Measurements from ENCODE around the gene MC2R.

MC2R gene

DNA sequence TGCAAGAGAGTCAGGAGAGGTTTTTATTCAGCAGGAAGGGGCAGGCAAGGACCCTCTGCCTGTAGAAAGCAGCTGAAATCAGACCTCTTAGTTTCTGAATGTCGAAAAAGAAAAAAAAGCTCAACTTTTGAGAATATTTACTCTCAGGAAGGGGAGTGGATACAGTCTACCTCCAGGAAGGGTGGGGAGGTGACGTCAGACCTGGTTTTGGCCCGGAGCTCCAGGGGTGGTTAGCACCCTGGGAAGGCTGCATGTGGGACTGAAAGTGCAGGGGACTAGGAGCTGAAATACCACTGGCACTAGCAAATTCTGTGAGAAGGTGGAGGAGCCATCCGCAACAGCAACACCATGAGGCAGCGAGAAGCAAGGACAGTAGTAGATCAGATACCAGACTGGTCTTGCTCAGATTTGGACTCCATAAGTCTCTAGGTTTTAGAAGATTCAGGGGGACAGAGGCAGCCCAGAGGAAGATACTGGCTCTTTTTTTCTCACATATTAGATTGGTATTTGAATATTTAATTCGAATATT is 19.8 kb downstream of the MC2R start:
- H3K4me3 ChIP-seq = no peak overlapping the region
- DNase-seq (ENCODE audit: low spot score) = no peak
- H3K27ac ChIP-seq = no peak overlapping the region
- TF ChIP-seq, protein P1, sequence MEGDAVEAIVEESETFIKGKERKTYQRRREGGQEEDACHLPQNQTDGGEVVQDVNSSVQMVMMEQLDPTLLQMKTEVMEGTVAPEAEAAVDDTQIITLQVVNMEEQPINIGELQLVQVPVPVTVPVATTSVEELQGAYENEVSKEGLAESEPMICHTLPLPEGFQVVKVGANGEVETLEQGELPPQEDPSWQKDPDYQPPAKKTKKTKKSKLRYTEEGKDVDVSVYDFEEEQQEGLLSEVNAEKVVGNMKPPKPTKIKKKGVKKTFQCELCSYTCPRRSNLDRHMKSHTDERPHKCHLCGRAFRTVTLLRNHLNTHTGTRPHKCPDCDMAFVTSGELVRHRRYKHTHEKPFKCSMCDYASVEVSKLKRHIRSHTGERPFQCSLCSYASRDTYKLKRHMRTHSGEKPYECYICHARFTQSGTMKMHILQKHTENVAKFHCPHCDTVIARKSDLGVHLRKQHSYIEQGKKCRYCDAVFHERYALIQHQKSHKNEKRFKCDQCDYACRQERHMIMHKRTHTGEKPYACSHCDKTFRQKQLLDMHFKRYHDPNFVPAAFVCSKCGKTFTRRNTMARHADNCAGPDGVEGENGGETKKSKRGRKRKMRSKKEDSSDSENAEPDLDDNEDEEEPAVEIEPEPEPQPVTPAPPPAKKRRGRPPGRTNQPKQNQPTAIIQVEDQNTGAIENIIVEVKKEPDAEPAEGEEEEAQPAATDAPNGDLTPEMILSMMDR (IDR thresholded peaks at IDR 0.05) = no peak

DNA sequence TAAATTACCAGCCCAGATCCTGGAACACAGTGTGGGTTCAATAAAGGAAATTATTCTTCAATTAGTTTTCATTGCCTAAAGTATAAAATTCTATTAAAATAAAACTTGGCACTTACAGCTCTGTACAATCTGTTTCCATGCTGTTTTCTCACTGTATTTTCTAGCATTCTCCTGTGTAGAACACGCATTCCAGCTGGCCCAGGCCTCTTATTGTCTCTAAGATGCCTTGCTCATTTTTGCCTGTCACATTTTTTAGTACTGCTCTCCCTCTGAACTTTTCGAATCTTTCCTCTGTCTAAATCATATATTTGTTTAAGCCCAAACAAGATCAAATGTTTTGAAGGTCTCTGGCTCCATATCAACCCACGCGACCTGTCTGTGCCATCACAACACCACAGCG is 20.8 kb downstream of the MC2R start:
- Histone ChIP-seq H3K27ac (no peak overlapping the region), H3K4me3 (no peak overlapping the region)
- TF ChIP-seq, protein P1 (IDR thresholded peaks at IDR 0.05) = no peak
- no peak for DNase-seq (ENCODE audit: low spot score)

DNA sequence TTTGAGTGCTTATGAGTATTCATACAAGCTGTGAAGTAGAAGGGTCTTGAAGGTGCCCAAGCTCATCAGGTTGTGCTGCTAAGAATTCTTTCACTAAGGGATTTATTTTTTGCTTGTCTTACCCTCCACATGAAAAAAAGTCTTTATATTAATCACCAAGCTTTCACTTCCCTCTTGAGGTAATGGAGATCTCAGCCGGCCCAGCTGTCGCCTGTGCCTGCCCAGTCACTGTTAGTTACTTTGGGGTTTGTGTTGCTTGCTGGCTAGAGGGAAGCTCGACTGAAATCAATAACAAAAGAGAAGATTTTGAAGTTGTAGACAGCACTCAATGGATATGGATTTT is 21.9 kb downstream of the MC2R start:
- H3K27ac ChIP-seq = no peak overlapping the region
- TF ChIP-seq, protein P1 (IDR thresholded peaks at IDR 0.05) = no peak
- DNase-seq (ENCODE audit: low spot score) = no peak
- no peak overlapping the region for H3K4me3 ChIP-seq

DNA sequence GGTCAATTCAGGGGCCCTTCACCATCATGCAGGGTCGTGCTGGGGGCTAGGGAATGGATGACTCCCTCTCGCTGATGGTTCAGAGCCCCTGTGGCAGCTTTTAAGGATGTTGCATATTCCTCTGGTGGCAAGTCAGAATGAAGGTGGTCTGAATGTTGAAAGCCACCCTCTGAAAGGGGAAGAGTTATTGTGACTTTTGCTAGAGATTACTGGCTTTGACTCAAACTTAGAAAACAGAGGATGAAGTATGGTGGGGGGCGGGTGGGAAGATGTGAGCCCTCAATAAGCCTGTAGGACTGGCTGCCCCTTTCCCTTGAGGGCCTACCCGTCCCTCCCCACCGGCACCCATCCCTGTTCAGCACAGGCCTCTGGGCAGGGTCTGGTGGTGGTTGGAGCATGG is 23.2 kb downstream of the MC2R start:
- TF ChIP-seq, protein P1 (IDR thresholded peaks at IDR 0.05) = no peak
- Histone ChIP-seq H3K27ac (no peak overlapping the region), H3K4me3 (no peak overlapping the region)
- no peak for DNase-seq (ENCODE audit: low spot score)

DNA sequence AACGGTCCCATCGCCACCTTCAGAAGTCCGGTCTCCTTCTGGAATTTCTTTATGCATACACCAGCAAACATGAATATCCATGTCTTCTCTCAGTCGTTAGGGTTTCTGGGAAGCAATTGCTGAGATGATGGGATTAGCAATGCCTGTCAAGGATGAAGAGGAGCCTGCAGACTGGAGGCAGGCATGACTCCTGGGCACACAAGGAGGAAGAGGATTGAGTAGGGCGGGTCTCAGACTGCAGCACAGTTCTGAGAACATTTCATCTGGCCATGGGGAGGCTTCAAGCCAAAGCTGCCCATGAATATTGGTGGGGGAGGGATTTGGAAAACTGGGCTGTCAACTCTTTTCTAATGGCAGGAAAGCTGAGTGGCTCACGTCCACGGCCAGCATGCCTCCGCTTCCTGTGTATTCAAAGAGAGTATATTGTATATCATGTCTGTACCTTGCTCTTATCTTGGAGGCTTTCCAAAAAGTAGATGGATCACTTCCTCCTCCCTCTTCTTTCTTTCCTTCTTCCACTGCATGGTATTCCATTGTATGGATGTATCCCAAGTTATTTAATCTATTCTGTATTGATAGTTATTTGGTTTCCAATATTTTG is 24.5 kb downstream of the MC2R start:
- TF ChIP-seq, protein P1 (IDR thresholded peaks at IDR 0.05) = no peak
- no peak overlapping the region for H3K27ac ChIP-seq
- no peak for DNase-seq (ENCODE audit: low spot score)
- no peak overlapping the region for H3K4me3 ChIP-seq

DNA sequence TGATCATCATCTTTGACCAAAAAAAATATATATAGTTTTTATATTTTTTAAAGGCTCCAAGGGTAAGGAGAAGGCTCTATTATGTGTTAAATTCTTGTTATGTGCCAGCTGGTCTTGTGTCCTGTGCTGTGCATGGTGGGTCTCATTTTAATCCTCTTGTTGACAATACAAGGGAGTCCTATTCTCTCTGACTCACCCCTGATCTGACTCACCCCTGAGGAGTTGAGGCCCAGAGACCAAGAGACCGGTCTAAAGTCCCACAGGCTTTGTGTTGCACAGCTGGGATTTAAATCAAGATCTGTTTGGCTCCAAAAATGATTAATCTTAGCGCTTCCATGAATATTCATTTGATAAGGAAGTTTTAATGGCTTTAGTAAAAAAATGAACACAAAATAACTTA is 25.7 kb downstream of the MC2R start:
- no peak for DNase-seq (ENCODE audit: low spot score)
- TF ChIP-seq, protein P1 (IDR thresholded peaks at IDR 0.05) = no peak
- Histone ChIP-seq H3K27ac (no peak overlapping the region), H3K4me3 (no peak overlapping the region)

DNA sequence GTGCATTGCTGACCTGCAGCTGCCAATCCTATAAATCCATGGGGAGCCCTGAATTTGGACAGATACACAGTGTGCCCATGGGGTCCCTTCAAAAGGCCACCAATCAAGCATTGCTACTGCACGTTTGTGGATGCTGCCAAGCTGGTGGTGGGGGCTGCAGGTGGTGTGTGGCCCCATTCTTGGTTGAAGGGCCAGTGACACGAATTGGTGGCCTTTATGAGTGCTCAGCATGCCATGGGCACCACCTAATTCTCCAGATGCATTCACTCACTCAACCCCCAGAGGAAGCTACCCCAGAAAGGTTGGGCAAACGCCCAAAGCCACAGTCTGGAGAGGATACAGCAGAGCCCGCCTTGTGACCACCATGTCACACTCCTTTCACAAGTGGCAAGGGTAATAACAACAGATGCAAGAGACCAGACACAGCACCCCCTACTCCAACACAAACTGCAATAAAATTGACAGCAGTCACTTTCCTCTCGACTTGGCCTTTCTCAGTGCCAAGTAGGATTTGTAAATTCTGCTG is 27.1 kb downstream of the MC2R start:
- no peak for DNase-seq (ENCODE audit: low spot score)
- TF ChIP-seq, protein P1 (IDR thresholded peaks at IDR 0.05) = no peak
- H3K27ac ChIP-seq = no peak overlapping the region
- H3K4me3 ChIP-seq = no peak overlapping the region
